Smooth muscle cell (in vitro differentiated cells): ENCODE results near the gene AFF3. TPM values are rescaled to one million over a fixed set of nuclear protein-coding genes. Genes with fewer than 3 reads are reported as not detected.

ENCODE experiments used
- DNase-seq: peaks from one replicate; lab custom pipeline; 2025; ENCODE audit not compliant: unreplicated experiment; lab: John Stamatoyannopoulos, UW
- H2AFZ ChIP-seq: fragments of 200-600 bp; sonication (generic); 2 replicates; pipeline ENCODE4 v1.6.0; 2016; ENCODE audit warnings: antibody characterized with exemption, low read depth, mild to moderate bottlenecking
- H3F3A ChIP-seq: fragments of 200-600 bp; sonication (generic); 2 replicates; pipeline ENCODE4 v1.6.0; 2017; ENCODE audit warnings: antibody characterized with exemption, low read depth
- H3K27ac ChIP-seq: fragments of 200-600 bp; sonication (generic); 2 replicates; pipeline ENCODE4 v1.5.1; 2016; ENCODE audit warnings: low read depth, mild to moderate bottlenecking
- H3K27me3 ChIP-seq: fragments of 200-600 bp; sonication (generic); 2 replicates; pipeline ENCODE4 v1.6.1; 2016; ENCODE audit warnings: low read depth, mild to moderate bottlenecking
- H3K36me3 ChIP-seq: fragments of 200-600 bp; sonication (generic); 2 replicates; pipeline ENCODE4 v1.5.1; 2016; ENCODE audit warnings: low read depth
- H3K4me1 ChIP-seq: fragments of 200-600 bp; sonication (generic); 2 replicates; pipeline ENCODE4 v1.5.1; 2016; ENCODE audit warnings: low read depth
- H3K4me2 ChIP-seq: fragments of 200-600 bp; sonication (generic); 2 replicates; pipeline ENCODE4 v1.6.0; 2016; ENCODE audit warnings: mild to moderate bottlenecking
- H3K4me3 ChIP-seq: fragments of 200-600 bp; sonication (generic); 2 replicates; pipeline ENCODE4 v1.5.1; 2016; ENCODE audit warnings: mild to moderate bottlenecking
- H3K79me2 ChIP-seq: fragments of 200-600 bp; sonication (generic); 2 replicates; pipeline ENCODE4 v1.6.0; 2016; ENCODE audit warnings: low read depth, mild to moderate bottlenecking
- H3K9ac ChIP-seq: fragments of 200-600 bp; sonication (generic); 2 replicates; pipeline ENCODE4 v1.6.0; 2016; ENCODE audit warnings: low read depth
- H3K9me3 ChIP-seq: fragments of 200-600 bp; sonication (generic); replicated peaks from 2 replicates; pipeline ENCODE4 v1.5.1; 2016; ENCODE audit warnings: low read depth
- H4K20me1 ChIP-seq: fragments of 200-600 bp; sonication (generic); 2 replicates; pipeline ENCODE4 v1.6.0; 2016; ENCODE audit warnings: low read depth
- WGBS: methylation state at CpG from one replicate; pipeline ENCODE4 v1.1.7; 2016; ENCODE audit warnings: low lambda C conversion rate; 5-methylcytosine and 5-hydroxymethylcytosine counted together
- polyA plus RNA-seq: library from polyadenylated mRNA; unstranded; fragments of >200 nt; fragmentation: Nextera tagmentation; extraction: Ambion mirVana; gene quantifications from 2 replicates; pipeline ENCODE4 v1.2.1, GENCODE V29; 2016
- total RNA-seq: library from RNA; depleted of rRNA; stranded (reverse); fragments of >200 nt; gene quantifications from 2 replicates; pipeline ENCODE4 v1.2.3, GENCODE V29; 2014
- TF ChIP-seq, protein P1 (sequence below): fragments of 200-600 bp; sonication (generic); IDR thresholded peaks from 2 replicates; pipeline ENCODE4 v1.5.1; 2017; ENCODE audit warnings: borderline replicate concordance, mild to moderate bottlenecking, antibody characterized with exemption; ENCODE audit not compliant: insufficient read depth, poor library complexity, severe bottlenecking

AFF3 gene
- total and polyA plus RNA-seq, 2 experiments from 2014 or later: 0.27 to 0.39 TPM

DNA sequence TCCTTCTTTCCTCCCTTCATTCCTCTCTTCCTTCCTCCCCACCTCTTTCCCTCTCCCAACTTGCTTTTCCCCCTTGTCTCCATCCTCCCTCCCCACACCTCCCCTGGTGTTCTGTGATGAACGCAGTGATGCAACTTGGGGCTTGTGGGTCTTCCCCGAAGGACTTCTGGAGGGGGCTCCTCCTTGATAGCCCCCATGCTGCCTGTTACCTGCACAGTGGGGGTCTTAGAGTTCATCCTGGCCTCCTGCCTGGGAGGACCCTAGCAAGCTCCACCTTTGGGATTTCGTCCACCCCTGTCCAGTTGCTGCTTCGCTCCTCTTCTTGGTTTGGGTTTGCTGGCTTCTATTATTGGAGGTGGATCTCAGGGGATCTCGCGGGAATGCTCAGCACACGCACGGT, 43.7 kb upstream of the AFF3 start:
- Histone ChIP-seq H3K27ac (no peak overlapping the region), H3K79me2 (no peaks in the 10 kb centered on the region), H3K9me3 (no peaks in the 10 kb centered on the region), H3K4me2 (no peak overlapping the region), H3K4me3 (no peak overlapping the region), H4K20me1 (no peaks in the 10 kb centered on the region), H3K36me3 (no peaks in the 10 kb centered on the region), H3K9ac (no peak overlapping the region), H3K4me1 (peaks cover 16% of the 10 kb centered on the region), H2AFZ (no peak overlapping the region), H3K27me3 (peaks cover 40% of the 10 kb centered on the region), H3F3A (no peaks in the 10 kb centered on the region)
- TF ChIP-seq, protein P1, sequence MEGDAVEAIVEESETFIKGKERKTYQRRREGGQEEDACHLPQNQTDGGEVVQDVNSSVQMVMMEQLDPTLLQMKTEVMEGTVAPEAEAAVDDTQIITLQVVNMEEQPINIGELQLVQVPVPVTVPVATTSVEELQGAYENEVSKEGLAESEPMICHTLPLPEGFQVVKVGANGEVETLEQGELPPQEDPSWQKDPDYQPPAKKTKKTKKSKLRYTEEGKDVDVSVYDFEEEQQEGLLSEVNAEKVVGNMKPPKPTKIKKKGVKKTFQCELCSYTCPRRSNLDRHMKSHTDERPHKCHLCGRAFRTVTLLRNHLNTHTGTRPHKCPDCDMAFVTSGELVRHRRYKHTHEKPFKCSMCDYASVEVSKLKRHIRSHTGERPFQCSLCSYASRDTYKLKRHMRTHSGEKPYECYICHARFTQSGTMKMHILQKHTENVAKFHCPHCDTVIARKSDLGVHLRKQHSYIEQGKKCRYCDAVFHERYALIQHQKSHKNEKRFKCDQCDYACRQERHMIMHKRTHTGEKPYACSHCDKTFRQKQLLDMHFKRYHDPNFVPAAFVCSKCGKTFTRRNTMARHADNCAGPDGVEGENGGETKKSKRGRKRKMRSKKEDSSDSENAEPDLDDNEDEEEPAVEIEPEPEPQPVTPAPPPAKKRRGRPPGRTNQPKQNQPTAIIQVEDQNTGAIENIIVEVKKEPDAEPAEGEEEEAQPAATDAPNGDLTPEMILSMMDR: no peak
- DNase-seq: no peak
- 93% methylated on average over 8 of the region's 8 CpGs for WGBS

DNA sequence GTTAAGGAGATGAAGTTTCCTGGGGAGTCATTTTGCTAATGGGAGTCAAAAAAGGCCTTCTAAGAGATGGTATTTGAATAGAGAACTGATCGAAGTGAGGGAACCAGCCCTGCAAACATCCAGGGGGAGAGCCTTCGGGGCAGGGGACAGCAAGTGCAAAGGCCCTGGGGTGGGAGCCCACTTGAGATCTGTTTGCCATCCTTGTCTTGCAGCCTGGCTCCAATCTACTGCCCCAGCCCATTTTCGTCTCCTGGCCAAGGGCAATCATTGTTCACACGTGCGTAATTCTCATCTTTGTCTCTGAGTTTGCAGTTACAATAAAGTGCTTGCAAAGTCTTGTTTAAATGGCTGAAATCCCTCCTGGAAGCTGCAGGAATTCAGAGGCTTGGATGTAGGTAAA, 43.1 kb upstream of the AFF3 start:
- peaks cover 16% of the 10 kb centered on the region for H3K4me1 ChIP-seq
- H3K9ac ChIP-seq: no peak overlapping the region
- H3K4me2 ChIP-seq: no peak overlapping the region
- TF ChIP-seq, protein P1: no peak
- H3K79me2 ChIP-seq: no peaks in the 10 kb centered on the region
- no peak overlapping the region for H3K27ac ChIP-seq
- H2AFZ ChIP-seq: no peak overlapping the region
- H3F3A ChIP-seq: no peaks in the 10 kb centered on the region
- peaks cover 40% of the 10 kb centered on the region for H3K27me3 ChIP-seq
- H4K20me1 ChIP-seq: no peaks in the 10 kb centered on the region
- DNase-seq: no peak
- 92% methylated on average over 5 of the region's 5 CpGs for WGBS
- no peaks in the 10 kb centered on the region for H3K36me3 ChIP-seq
- no peak overlapping the region for H3K4me3 ChIP-seq
- H3K9me3 ChIP-seq: no peaks in the 10 kb centered on the region

DNA sequence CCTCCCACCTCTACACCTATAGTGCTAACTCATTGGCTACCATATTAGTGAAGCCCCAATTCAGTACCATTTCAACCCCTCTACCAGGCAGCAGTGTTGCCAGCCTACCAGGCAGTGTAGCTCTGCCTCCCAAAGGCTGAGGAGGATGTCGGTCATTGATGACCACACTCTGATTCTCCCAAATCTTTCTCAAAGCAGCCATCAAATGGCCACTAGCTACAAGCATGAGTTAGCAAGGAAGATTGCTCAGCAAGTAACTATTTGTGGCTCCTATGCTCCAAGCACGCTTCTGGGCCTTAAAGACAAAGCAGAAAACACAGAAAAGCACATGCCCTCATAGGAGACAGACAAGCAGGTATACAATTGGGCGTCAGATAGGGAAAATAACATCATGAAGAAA, 42.7 kb upstream of the AFF3 start:
- Histone ChIP-seq H3K9me3 (no peaks in the 10 kb centered on the region), H3K79me2 (no peaks in the 10 kb centered on the region), H3K4me3 (no peak overlapping the region), H3K27ac (no peak overlapping the region), H2AFZ (no peak overlapping the region), H3F3A (no peaks in the 10 kb centered on the region), H4K20me1 (no peaks in the 10 kb centered on the region), H3K36me3 (no peaks in the 10 kb centered on the region), H3K9ac (no peak overlapping the region), H3K4me2 (no peak overlapping the region), H3K27me3 (peaks cover 40% of the 10 kb centered on the region), H3K4me1 (peaks cover 16% of the 10 kb centered on the region)
- DNase-seq: no peak
- 91% methylated on average over 3 of the region's 3 CpGs for WGBS
- TF ChIP-seq, protein P1: no peak

DNA sequence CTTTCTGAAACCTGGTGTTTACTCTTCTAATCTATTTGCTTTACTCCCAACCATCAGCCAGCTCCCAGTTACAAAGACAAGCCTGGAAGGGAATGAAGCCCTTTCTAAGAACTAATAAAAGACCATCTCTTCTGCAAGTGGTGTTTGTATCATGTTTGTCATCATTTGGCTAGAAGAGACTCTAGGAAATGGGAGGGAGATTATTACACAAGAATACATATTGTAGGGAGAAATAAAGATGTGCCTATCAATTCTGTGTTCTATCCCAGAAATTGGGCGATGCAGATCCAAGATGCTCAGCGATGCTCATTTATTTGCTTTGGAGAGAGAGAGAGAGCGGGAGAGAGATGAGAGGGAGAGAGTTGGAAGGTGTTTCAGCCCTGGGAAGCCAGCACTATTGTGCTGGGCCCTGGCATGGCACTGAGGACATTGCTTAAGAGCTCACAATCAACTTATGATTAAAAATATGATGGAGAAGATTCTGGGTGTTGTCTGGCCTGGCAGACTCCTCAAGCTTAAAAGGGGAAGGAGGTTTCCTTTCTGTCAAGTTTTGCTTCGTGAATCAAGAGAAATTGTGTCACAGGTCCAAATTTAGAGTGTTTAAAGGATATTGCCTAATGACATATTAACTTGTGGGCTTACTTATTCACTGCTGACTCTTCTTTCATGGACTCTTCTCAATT, 41.8 kb upstream of the AFF3 start:
- H4K20me1 ChIP-seq: no peaks in the 10 kb centered on the region
- peaks cover 40% of the 10 kb centered on the region for H3K27me3 ChIP-seq
- no peak overlapping the region for H3K4me2 ChIP-seq
- WGBS: 92% methylated on average over 4 of the region's 4 CpGs
- no peaks in the 10 kb centered on the region for H3K79me2 ChIP-seq
- no peaks in the 10 kb centered on the region for H3K9me3 ChIP-seq
- DNase-seq: no peak
- H2AFZ ChIP-seq: no peak overlapping the region
- no peaks in the 10 kb centered on the region for H3F3A ChIP-seq
- H3K4me1 ChIP-seq: peaks cover 16% of the 10 kb centered on the region
- H3K36me3 ChIP-seq: no peaks in the 10 kb centered on the region
- H3K4me3 ChIP-seq: no peak overlapping the region
- no peak overlapping the region for H3K27ac ChIP-seq
- TF ChIP-seq, protein P1: no peak
- no peak overlapping the region for H3K9ac ChIP-seq
